DOHH2 (cell line): Measurements from ENCODE around the gene SNTB2.

Experiments
- H3F3A ChIP-seq: fragments of 200-600 bp; sonication (generic), shearing (Covaris generic); 2 replicates; pipeline ENCODE4 v1.6.0; 2016; ENCODE audit warnings: antibody characterized with exemption, mild to moderate bottlenecking; ENCODE audit not compliant: control insufficient read depth, insufficient read depth
- H3K27ac ChIP-seq: fragments of 200-600 bp; sonication (generic); 2 replicates; pipeline ENCODE4 v1.5.1; 2014; ENCODE audit warnings: low read depth, mild to moderate bottlenecking, low read length, moderate library complexity
- H3K27me3 ChIP-seq: fragments of 200-600 bp; sonication (generic); 2 replicates; pipeline ENCODE4 v1.6.1; 2014; ENCODE audit warnings: mild to moderate bottlenecking, low read length, mixed read lengths; ENCODE audit not compliant: control insufficient read depth
- H3K36me3 ChIP-seq: fragments of 200-600 bp; sonication (generic); 2 replicates; pipeline ENCODE4 v1.6.1; 2014; ENCODE audit warnings: mild to moderate bottlenecking, low read length, moderate library complexity, mixed read lengths; ENCODE audit not compliant: control insufficient read depth
- H3K4me1 ChIP-seq: fragments of 200-600 bp; sonication (generic); 2 replicates; pipeline ENCODE4 v1.6.1; 2014; ENCODE audit warnings: mild to moderate bottlenecking, low read length, mixed read lengths; ENCODE audit not compliant: control insufficient read depth
- H3K4me2 ChIP-seq: fragments of 200-600 bp; sonication (generic); 2 replicates; pipeline ENCODE4 v1.6.0; 2014; ENCODE audit warnings: mild to moderate bottlenecking, low read length, moderate library complexity
- H3K4me3 ChIP-seq: fragments of 200-600 bp; sonication (generic); 2 replicates; pipeline ENCODE4 v1.5.1; 2014; ENCODE audit warnings: mild to moderate bottlenecking, low read length, mixed read lengths
- H3K79me2 ChIP-seq: fragments of 200-600 bp; sonication (generic); 2 replicates; pipeline ENCODE4 v1.6.1; 2014; ENCODE audit warnings: mild to moderate bottlenecking, low read length, mixed read lengths; ENCODE audit not compliant: control insufficient read depth
- H3K9me2 ChIP-seq: fragments of 200-600 bp; sonication (generic); replicated peaks from 2 replicates; pipeline ENCODE4 v1.6.1; 2014; ENCODE audit warnings: mild to moderate bottlenecking, low read length, mixed read lengths; ENCODE audit not compliant: control insufficient read depth
- H3K9me3 ChIP-seq: fragments of 200-600 bp; sonication (generic); 2 replicates; pipeline ENCODE4 v1.6.1; 2014; ENCODE audit warnings: antibody characterized with exemption, low read length, mixed read lengths; ENCODE audit not compliant: control insufficient read depth, insufficient read depth
- H4K20me1 ChIP-seq: fragments of 200-600 bp; sonication (generic); 2 replicates; pipeline ENCODE4 v1.6.0; 2014; ENCODE audit warnings: low read depth, mild to moderate bottlenecking, antibody characterized with exemption, low read length, moderate library complexity; ENCODE audit not compliant: control insufficient read depth, insufficient read depth
- EZH2phosphoT487 ChIP-seq: fragments of 200-600 bp; sonication (generic); IDR thresholded peaks from 2 replicates; pipeline ENCODE4 v1.6.1; 2017; ENCODE audit warnings: borderline replicate concordance, mild to moderate bottlenecking, antibody characterized with exemption, low read length, moderate library complexity, mixed read lengths
- TF ChIP-seq, protein P1 (sequence below): fragments of 200-600 bp; sonication (generic); IDR thresholded peaks from one replicate; pipeline ENCODE4 v1.5.1; 2014; ENCODE audit warnings: antibody characterized with exemption, mild to moderate bottlenecking, low read depth, low read length; ENCODE audit not compliant: poor library complexity, severe bottlenecking

Gene SNTB2

DNA sequence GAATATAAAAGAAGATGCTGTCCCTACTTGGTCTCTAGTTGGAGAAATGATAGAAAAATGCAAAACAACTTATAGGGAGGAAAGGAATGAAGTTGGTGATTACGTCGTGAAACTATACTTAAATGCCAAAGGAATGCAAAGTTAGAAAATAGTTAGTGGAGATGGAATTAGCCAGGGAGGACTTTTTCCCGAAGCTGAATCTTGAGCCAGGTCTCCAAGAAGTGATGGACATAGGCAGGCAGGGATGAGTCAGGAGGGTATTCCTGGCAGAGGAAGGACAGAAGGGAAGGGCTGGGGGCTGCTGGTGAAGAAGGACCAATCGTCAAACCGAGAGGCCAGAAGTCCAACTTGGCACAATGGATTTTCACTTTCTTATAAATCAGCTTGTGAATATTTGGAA, 1.8 kb downstream of the SNTB2 start:
- H3F3A ChIP-seq: peaks cover 8% of the 10 kb centered on the region
- TF ChIP-seq EZH2phosphoT487: no peak
- TF ChIP-seq, protein P1, sequence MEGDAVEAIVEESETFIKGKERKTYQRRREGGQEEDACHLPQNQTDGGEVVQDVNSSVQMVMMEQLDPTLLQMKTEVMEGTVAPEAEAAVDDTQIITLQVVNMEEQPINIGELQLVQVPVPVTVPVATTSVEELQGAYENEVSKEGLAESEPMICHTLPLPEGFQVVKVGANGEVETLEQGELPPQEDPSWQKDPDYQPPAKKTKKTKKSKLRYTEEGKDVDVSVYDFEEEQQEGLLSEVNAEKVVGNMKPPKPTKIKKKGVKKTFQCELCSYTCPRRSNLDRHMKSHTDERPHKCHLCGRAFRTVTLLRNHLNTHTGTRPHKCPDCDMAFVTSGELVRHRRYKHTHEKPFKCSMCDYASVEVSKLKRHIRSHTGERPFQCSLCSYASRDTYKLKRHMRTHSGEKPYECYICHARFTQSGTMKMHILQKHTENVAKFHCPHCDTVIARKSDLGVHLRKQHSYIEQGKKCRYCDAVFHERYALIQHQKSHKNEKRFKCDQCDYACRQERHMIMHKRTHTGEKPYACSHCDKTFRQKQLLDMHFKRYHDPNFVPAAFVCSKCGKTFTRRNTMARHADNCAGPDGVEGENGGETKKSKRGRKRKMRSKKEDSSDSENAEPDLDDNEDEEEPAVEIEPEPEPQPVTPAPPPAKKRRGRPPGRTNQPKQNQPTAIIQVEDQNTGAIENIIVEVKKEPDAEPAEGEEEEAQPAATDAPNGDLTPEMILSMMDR: no peak
- H4K20me1 ChIP-seq: peaks cover 9% of the 10 kb centered on the region; the same call in 1 of the 2 replicates
- peak overlapping the region; percentile 76 for H3K4me2 ChIP-seq
- H3K36me3 ChIP-seq: no peaks in the 10 kb centered on the region
- no peaks in the 10 kb centered on the region for H3K9me3 ChIP-seq
- H3K27ac ChIP-seq: no peak overlapping the region
- H3K79me2 ChIP-seq: peaks cover 55% of the 10 kb centered on the region
- peak overlapping the region; percentile 81 for H3K4me3 ChIP-seq
- no peaks in the 10 kb centered on the region for H3K27me3 ChIP-seq
- peaks cover 35% of the 10 kb centered on the region for H3K4me1 ChIP-seq
- H3K9me2 ChIP-seq: no peaks in the 10 kb centered on the region

DNA sequence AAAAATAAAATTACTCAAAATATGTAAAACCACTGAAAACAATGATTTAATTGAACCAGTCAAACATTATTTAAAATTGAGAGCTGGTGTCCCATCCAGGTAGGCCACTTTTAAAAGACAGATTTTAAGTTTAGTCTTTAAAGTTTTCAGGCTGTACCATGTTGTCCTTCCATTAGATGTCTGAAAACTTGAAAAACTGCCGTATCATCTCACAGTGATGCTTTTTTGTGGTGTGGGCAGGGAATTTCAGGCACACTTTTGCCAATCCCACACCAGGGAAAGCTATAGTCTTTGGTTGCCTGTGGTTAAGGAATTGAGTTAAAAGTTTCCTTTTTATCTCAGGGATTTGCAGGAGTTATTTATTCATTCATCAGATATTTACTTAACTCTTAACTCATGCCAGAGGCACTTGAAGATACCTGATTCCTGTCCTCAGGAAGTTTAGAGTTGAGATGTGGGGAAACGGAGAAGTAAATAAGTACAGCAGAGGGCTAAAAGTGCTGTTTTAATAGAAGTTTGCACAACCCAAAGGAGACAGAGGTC, 3.2 kb downstream of the SNTB2 start:
- Histone ChIP-seq H3K9me2 (no peaks in the 10 kb centered on the region), H3K4me1 (peaks cover 35% of the 10 kb centered on the region), H3K4me3 (peak overlapping the region; percentile 20), H3K79me2 (peaks cover 67% of the 10 kb centered on the region), H3K9me3 (no peaks in the 10 kb centered on the region), H3K27ac (no peak overlapping the region), H3K27me3 (no peaks in the 10 kb centered on the region), H3K4me2 (peak overlapping the region; percentile 76), H3K36me3 (no peaks in the 10 kb centered on the region), H3F3A (peaks cover 8% of the 10 kb centered on the region), H4K20me1 (peaks cover 12% of the 10 kb centered on the region; the same call in 1 of the 2 replicates)
- TF ChIP-seq, protein P1: no peak

DNA sequence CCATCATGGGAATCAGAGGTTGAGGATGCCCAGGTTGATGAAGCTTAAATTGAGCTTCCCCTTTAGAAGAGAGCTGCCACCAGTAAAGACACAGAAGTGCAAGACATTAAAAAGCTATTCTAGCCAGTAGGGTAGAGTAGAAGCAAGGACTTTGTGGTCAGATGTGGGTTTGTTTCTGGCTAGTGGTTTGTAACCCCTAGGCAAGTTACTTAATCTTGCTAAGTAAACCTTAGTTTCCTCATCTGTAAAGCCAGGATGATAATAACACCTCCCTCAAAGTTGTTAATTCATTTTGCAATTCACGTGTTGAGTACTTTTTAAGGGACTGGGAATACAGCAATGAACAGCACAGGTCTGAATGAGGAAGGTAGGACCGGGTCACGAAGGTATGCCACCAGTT, 3.6 kb downstream of the SNTB2 start:
- Histone ChIP-seq H3K79me2 (peaks cover 72% of the 10 kb centered on the region), H3F3A (peaks cover 8% of the 10 kb centered on the region), H3K36me3 (no peaks in the 10 kb centered on the region), H3K4me2 (no peak overlapping the region), H3K9me3 (no peaks in the 10 kb centered on the region), H3K4me3 (no peak overlapping the region), H4K20me1 (peaks cover 12% of the 10 kb centered on the region), H3K9me2 (no peaks in the 10 kb centered on the region), H3K4me1 (peaks cover 35% of the 10 kb centered on the region), H3K27ac (no peak overlapping the region), H3K27me3 (no peaks in the 10 kb centered on the region)
- no peak for TF ChIP-seq EZH2phosphoT487
- TF ChIP-seq, protein P1: no peak
